LHCN-M2 (cell line): ENCODE results near the gene NIPSNAP2. TPM values are rescaled to one million over a fixed set of nuclear protein-coding genes. Genes with fewer than 3 reads are reported as not detected.
"Not testable (repeated sequence)": the region's sequence is repeated elsewhere in the genome, so short reads cannot be mapped to it uniquely, and the experiment has no call there.

Experiments
- DNase-seq: peaks from one replicate; pipeline ENCODE4 v3.0.0-alpha.2; 2012; ENCODE audit warnings: low read depth
- total RNA-seq: library from RNA; depleted of rRNA; stranded (reverse); fragments of >200 nt; gene quantifications from 2 replicates; pipeline ENCODE4 v1.2.3, GENCODE V29; 2014

NIPSNAP2 gene
- total RNA-seq, 1 experiment from 2014 or later: 75.7 TPM

- no peak for DNase-seq
Measured at GRCh38 chr7:55975988-55976633, 11.7 kb downstream of the NIPSNAP2 start.

DNA sequence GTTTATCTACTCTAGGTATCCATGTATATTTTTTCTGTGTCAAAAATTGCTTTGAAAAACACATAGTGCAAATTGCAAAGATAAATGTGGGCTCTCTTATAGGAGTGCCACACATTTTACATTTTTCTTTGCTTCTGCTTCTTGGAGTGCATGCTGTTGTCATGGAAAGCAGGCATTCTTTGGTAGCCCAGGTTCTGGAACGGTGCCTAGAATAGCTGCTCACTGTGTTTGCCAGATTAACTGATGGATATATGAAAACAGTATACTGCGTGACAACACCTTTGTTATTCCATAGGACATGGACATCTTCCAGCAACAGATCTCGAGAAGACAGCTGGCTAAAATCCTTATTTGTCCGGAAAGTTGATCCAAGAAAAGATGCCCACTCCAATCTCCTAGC, 13.4 kb downstream of the NIPSNAP2 start:
- DNase-seq: peak; percentile 89

DNA sequence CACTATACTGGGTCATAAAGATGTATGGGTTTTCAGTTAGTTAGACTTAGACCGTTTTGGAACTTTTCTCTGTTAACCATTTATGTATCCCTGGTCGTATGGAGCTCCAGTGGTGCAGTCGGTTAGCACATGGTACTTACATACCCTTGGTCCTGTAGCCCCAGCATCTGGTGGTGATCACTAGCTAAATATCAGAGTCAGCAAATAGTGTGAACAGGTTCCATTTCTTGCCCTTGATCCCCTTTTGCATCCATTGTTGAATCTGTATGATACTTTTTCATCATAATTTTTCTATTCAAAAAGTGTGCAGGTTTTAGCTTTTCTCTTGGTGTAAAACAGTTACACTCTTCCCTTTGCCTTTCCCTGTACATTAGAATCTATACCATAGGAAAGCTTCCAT, 15.9 kb downstream of the NIPSNAP2 start:
- DNase-seq: no peak

DNA sequence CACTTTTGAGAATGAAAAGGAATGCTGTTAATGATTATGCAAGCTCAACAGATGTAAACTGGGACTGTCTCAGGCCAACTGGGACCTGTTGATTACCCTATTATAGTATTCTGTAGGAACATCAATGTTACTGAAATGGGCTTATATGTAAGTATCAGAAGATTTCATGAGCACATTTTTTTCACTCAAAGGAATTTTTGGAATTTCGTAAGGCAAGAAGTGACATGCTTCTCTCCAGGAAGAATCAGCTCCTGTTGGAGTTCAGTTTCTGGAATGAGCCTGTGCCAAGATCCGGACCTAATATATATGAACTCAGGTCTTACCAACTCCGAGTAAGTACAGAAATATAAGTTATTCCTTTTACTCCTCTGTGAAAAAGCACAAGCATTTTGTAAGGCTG, 19.2 kb downstream of the NIPSNAP2 start:
- DNase-seq: no peak

DNA sequence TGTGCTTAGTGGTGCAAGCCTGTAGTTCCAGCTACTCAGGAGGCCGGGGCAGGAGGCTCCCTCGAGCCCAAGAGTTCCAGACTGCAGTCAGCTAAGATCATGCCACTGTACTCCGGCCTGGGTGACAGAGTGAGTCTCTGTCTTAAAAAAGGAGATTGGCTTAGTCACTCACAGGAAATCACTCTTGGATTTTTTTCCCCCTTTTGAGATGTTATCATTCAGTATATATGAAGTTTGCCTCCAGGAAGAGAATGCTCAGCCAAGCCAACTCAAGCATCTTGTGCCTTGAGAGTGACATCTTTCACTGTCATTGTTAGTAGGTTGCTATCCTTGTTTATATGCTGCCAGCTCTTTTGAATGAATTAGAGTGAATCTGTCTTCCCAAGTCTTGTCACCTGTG, 28.0 kb downstream of the NIPSNAP2 start:
- no peak for DNase-seq

DNA sequence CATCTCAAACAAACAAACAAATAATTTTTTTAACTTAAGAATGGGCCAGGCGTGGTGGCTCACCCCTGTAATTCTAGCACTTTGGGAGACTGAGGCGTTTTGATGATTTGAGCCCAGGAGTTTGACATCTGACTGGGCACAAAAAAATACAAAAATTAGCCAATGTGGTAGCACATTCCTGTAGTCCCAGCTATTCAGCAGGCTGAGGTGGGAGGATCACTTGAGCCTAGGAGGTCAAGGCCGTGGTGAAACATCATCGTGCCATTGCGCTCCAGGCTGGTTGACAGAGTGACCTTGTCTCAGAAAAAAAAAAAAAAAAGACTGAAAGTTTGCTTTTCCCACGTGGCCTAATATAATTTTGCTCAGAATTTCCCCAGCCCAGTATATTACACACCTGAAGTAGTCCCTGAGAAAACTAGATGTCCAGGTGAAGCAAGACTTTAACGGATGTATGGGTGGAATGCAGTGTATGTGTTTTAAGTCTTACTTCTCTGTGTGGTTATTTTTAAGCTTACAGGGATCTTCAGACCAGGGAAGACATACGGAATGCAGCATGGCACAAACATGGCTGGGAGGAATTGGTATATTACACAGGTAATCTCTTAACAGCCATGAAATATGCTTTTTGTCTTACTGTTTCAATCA, 32.6 kb downstream of the NIPSNAP2 start:
- DNase-seq: no peak

GRCh38 chr7:56003749-56004148, 39.4 kb downstream of the NIPSNAP2 start:
- no peak for DNase-seq

DNA sequence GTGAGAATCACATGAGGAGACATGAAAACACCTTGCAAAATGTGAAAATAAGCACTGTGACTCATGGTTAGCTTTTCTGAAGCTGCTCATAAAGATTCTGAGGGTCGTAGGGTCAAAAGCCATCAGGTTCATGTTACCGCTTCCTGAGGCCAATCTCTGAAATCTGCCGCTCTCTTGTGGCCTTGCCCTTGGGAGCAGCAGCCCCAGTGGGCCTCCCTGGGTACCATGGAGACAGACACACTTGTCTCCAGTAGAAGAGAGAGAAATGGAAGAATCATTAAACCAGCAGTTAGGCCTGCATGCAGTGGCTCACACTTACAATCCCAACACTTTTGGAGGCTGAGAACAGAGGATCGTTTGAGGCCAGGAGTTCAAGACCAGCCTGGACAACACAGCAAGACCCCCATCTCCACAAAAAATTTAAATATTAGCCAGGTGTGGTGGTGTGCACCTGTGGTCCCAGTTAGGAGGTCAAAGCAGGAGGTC, 42.8 kb downstream of the NIPSNAP2 start:
- peak; percentile 28 for DNase-seq

DNA sequence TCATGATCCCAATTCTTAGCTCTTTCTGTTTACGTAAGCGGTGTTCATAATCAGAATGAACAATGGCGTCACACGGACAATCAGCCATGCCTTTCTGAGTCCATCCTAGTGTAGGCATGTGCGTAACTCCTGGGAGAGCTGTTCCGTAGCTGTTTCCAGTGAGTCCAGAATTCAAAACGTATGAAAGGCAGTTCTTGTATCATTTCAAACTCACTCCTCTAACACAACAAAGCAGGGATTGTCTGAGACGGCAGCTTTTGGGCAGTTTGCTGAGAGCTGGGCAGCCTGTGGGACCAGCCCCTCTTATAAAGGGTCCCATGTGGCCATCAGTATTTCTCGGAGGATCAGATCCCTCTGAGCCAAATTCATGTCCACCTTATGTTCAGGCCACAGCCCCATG, 43.5 kb downstream of the NIPSNAP2 start:
- no peak for DNase-seq

DNA sequence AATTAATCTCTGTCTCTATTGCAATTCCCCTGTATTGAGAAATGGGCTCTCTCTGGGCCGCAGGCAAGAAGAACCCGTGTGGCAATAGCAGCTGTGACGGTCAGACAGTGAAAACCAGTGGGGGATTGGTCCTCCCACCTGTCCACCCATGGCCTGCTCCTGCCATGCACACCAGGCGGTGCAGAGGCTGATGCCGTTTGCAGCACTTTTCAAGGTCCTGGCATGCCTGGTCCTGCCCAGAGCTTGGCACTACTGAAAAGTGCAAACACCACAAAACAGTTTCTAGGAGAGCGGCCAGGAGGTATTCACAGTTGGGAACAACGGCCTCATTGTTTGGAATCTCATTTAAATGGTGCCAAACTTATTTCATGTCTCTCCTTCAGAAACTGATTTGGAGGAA, 45.3 kb downstream of the NIPSNAP2 start:
- no peak for DNase-seq

GRCh38 chr7:56017015-56017414, 52.6 kb downstream of the NIPSNAP2 start:
- not testable (repeated sequence) for DNase-seq

- DNase-seq: no peak
Measured at GRCh38 chr7:56019501-56019900, 55.1 kb downstream of the NIPSNAP2 start.

GRCh38 chr7:56023500-56023899, 59.1 kb downstream of the NIPSNAP2 start:
- no peak for DNase-seq

DNA sequence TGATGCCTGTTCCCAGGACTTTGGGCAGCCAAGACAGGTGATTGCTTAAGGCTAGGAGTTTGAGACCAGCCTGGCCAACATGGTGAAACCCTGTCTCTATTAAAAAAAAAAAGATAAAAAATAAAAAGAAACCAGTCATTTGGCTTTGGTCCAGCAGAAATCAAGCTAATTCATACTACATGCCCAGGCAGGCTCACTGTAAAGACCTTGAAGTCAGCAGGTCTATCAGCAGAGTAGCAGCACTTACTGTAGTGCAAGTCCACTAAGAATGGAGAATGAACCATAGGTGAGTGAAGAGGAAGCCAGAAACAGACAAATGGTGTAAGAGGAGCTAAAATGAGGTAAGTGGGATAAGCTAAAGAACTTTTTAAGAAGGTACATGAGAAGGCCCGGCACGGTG, 62.2 kb downstream of the NIPSNAP2 start:
- DNase-seq: no peak

DNA sequence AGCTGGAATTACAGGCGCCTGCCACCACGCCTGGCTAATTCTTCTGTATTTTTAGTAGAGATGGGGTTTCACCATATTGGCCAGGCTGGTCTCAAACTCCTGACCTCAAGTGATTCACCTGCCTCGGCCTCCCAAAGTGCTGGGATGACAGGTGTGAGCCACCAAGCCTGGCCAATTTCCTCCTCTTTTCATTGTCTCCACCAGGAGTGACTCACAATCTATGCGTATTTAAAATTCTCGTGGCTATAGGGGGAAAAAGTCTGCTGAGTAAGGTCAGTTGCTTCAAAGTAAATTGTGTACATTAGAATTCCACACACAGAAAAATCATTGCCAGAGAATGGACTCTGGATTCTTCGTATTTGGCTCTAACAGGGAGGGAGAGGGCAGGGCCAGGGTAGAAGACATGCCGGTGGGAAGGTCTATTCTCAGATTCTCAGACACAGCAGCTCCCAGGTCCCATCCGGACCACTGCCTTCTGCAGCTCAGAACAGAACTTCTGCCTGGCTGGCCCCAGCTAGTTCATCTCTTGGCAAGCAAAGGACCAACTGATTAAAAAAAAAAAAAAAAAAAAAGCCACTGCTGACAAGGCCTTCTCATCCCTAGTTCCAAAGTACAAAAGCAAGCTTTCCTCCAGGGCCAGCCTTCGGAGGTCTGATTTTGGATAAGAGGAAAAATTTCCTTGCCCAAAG, 64.7 kb downstream of the NIPSNAP2 start:
- DNase-seq: peak; percentile 29

GRCh38 chr7:56030340-56030739, 66.0 kb downstream of the NIPSNAP2 start:
- DNase-seq: no peak

DNA sequence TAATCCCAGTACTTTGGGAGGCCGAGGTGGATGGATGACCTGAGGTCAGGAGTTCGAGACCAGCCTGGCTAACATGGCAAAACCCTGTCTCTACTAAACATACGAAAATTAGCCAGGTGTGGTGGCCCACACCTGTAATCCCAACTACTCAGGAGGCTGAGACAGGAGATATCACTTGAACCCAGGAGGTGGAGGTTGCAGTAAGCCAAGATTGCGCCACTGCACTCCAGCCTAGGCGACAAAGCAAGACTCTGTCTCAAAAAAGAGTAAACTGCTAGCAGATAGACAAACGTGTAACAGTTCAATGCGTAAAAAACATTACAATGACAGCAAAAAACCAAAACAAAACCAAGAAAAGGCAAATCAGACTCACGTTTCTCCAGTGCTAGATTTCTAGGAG, 67.2 kb downstream of the NIPSNAP2 start:
- DNase-seq: not testable (repeated sequence)

DNA sequence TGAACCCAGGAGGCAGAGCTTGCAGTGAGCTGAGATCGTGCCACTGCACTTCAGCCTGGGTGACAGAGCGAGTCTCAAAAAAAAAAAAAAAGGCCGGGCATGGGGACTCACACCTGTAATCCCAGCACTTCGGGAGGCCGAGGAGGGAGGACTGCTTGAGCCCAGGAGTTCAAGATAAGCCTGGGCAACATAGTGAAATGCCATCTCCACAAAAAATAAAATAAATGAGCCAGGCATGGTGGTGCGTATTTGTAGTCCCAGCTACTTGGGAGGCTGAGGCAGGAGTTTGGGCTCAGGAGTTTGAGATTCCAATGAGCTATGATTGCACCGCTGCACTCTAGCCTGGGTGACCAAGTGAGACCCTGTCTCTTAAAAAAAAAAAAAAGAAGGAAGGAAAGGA, 68.2 kb downstream of the NIPSNAP2 start:
- DNase-seq: not testable (repeated sequence)

DNA sequence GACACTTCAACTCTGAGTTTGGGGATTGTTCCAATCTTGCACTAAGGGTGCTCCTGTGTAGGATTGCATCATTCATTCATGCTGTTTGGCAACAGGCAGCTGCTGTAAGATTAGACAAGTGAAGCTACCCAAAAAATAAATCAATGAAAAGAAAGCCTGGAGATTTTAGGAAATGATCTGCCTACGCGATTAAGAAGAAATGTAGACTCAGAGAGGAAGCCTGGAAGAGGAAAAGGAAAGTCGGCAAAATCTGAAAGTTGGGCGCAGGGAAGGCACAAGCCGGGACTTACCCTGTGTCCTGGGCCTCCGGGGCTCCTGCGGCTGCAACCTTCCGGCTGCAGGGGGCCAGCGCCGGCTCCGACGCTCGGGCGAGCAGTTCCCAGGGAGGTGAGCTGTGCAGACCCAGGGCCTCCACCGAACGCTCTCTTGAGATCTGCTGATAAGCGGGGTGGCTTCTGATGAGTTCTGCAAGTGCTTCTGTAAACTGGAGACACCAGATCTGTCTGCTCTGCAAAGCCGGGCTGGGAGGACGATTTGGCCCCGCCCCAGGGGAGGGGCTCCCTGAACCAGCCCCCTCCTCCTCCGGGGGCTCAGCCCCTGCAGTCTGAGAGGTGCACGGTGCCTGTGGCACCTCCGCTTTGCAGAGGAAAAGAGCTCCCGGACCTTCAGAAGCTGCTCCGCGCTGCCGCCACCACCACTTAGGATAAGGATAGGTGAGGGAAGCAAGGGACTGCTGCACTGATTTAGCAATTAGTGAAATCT, 69.5 kb downstream of the NIPSNAP2 start:
- DNase-seq: peak; percentile 62

- no peak for DNase-seq
Measured at GRCh38 chr7:56040730-56041129, 76.3 kb downstream of the NIPSNAP2 start.

DNA sequence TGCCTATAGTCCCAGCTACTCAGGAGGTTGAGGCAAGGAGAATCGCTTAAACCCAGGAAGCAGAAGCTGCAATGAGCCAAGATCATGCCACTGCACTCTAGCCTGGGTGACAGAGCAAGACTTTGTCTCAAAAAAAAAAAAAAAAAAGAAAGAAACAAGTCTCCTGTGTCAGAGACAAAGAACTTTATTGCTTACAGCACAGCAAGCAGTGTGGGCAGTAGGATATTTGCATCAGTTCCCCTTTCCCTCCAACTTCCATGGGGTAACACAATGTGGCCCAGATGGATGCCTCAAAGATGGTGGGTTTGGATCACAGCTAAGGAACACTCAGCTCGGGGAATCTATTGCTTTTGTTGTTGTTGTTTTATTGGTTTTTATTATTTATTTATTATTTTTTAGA, 81.4 kb downstream of the NIPSNAP2 start:
- DNase-seq: not testable (repeated sequence)
